Smooth muscle cell (in vitro differentiated cells): ENCODE results near the gene RAN. TPM values are rescaled to one million over a fixed set of nuclear protein-coding genes. Genes with fewer than 3 reads are reported as not detected.

Experiments
- DNase-seq: peaks from one replicate; lab custom pipeline; 2025; ENCODE audit not compliant: unreplicated experiment; lab: John Stamatoyannopoulos, UW
- H2AFZ ChIP-seq: fragments of 200-600 bp; sonication (generic); 2 replicates; pipeline ENCODE4 v1.6.0; 2016; ENCODE audit warnings: antibody characterized with exemption, low read depth, mild to moderate bottlenecking
- H3F3A ChIP-seq: fragments of 200-600 bp; sonication (generic); 2 replicates; pipeline ENCODE4 v1.6.0; 2017; ENCODE audit warnings: antibody characterized with exemption, low read depth
- H3K27ac ChIP-seq: fragments of 200-600 bp; sonication (generic); 2 replicates; pipeline ENCODE4 v1.5.1; 2016; ENCODE audit warnings: low read depth, mild to moderate bottlenecking
- H3K27me3 ChIP-seq: fragments of 200-600 bp; sonication (generic); 2 replicates; pipeline ENCODE4 v1.6.1; 2016; ENCODE audit warnings: low read depth, mild to moderate bottlenecking
- H3K36me3 ChIP-seq: fragments of 200-600 bp; sonication (generic); 2 replicates; pipeline ENCODE4 v1.5.1; 2016; ENCODE audit warnings: low read depth
- H3K4me1 ChIP-seq: fragments of 200-600 bp; sonication (generic); 2 replicates; pipeline ENCODE4 v1.5.1; 2016; ENCODE audit warnings: low read depth
- H3K4me2 ChIP-seq: fragments of 200-600 bp; sonication (generic); 2 replicates; pipeline ENCODE4 v1.6.0; 2016; ENCODE audit warnings: mild to moderate bottlenecking
- H3K4me3 ChIP-seq: fragments of 200-600 bp; sonication (generic); 2 replicates; pipeline ENCODE4 v1.5.1; 2016; ENCODE audit warnings: mild to moderate bottlenecking
- H3K79me2 ChIP-seq: fragments of 200-600 bp; sonication (generic); 2 replicates; pipeline ENCODE4 v1.6.0; 2016; ENCODE audit warnings: low read depth, mild to moderate bottlenecking
- H3K9ac ChIP-seq: fragments of 200-600 bp; sonication (generic); 2 replicates; pipeline ENCODE4 v1.6.0; 2016; ENCODE audit warnings: low read depth
- H3K9me3 ChIP-seq: fragments of 200-600 bp; sonication (generic); replicated peaks from 2 replicates; pipeline ENCODE4 v1.5.1; 2016; ENCODE audit warnings: low read depth
- H4K20me1 ChIP-seq: fragments of 200-600 bp; sonication (generic); 2 replicates; pipeline ENCODE4 v1.6.0; 2016; ENCODE audit warnings: low read depth
- WGBS: methylation state at CpG from one replicate; pipeline ENCODE4 v1.1.7; 2016; ENCODE audit warnings: low lambda C conversion rate; 5-methylcytosine and 5-hydroxymethylcytosine counted together
- polyA plus RNA-seq: library from polyadenylated mRNA; unstranded; fragments of >200 nt; fragmentation: Nextera tagmentation; extraction: Ambion mirVana; gene quantifications from 2 replicates; pipeline ENCODE4 v1.2.1, GENCODE V29; 2016
- total RNA-seq: library from RNA; depleted of rRNA; stranded (reverse); fragments of >200 nt; gene quantifications from 2 replicates; pipeline ENCODE4 v1.2.3, GENCODE V29; 2014
- TF ChIP-seq, protein P1 (sequence below): fragments of 200-600 bp; sonication (generic); IDR thresholded peaks from 2 replicates; pipeline ENCODE4 v1.5.1; 2017; ENCODE audit warnings: borderline replicate concordance, mild to moderate bottlenecking, antibody characterized with exemption; ENCODE audit not compliant: insufficient read depth, poor library complexity, severe bottlenecking

The RAN gene
- total and polyA plus RNA-seq, 2 experiments from 2014 or later: 367 to 595 TPM

DNA sequence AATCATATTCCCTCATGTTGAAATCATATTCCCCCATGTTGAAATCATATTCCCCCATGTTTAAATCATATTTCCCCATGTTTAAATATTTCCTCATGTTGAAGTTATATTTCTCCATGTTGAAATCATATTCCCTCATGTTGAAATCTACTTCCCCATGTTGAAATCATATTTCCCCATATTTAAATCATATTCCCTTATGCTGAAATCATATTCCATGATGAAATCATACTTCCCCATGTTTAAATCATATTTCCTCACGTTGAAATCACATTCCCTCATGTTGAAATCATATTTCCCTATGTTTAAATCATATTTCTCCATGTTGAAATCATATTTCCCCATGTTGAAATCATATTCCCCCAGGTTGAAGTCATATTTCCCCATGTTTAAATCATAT lies 47.2 kb downstream of the RAN start:
- Histone ChIP-seq H3K9me3 (no peaks in the 10 kb centered on the region), H3F3A (no peaks in the 10 kb centered on the region), H3K9ac (no peak overlapping the region), H3K79me2 (no peaks in the 10 kb centered on the region), H4K20me1 (no peaks in the 10 kb centered on the region), H3K36me3 (no peaks in the 10 kb centered on the region), H2AFZ (no peak overlapping the region), H3K4me2 (no peak overlapping the region), H3K4me3 (no peak overlapping the region), H3K4me1 (peaks cover 6% of the 10 kb centered on the region), H3K27me3 (peaks cover 31% of the 10 kb centered on the region), H3K27ac (no peak overlapping the region)
- DNase-seq: no peak
- 50% methylated on average over 1 of the region's 1 CpG for WGBS
- TF ChIP-seq, protein P1, sequence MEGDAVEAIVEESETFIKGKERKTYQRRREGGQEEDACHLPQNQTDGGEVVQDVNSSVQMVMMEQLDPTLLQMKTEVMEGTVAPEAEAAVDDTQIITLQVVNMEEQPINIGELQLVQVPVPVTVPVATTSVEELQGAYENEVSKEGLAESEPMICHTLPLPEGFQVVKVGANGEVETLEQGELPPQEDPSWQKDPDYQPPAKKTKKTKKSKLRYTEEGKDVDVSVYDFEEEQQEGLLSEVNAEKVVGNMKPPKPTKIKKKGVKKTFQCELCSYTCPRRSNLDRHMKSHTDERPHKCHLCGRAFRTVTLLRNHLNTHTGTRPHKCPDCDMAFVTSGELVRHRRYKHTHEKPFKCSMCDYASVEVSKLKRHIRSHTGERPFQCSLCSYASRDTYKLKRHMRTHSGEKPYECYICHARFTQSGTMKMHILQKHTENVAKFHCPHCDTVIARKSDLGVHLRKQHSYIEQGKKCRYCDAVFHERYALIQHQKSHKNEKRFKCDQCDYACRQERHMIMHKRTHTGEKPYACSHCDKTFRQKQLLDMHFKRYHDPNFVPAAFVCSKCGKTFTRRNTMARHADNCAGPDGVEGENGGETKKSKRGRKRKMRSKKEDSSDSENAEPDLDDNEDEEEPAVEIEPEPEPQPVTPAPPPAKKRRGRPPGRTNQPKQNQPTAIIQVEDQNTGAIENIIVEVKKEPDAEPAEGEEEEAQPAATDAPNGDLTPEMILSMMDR: no peak

DNA sequence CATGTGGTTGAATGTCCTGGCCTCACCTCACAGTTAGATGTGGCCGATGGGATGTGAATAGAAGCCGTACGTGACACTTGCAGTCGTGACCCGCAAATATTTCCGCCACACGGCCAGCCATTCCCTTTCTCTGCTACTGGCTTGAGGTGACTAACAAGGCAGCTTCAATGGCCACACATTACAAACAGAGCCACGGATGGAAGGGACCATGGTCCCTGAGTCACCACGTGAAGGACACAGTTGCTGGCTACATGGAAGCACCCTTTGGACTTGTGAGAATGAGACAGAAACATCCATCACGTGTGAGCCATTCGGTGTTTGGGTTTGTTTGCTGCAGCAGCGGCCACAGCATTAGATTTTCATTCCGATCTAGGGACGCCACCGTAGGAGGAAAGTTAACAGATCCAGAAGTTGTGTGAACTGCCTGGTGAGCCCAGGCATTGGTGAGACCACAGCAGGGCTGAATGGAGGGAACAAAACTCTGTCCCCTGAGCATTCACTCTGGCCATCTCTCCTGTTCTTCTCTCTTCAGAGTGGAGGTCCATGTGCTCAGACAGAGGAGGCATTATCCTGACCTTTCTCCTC lies 48.3 kb downstream of the RAN start:
- WGBS: 93% methylated on average over 15 of the region's 15 CpGs
- H3K4me2 ChIP-seq: no peak overlapping the region
- H3K36me3 ChIP-seq: no peaks in the 10 kb centered on the region
- H4K20me1 ChIP-seq: no peaks in the 10 kb centered on the region
- H3K27ac ChIP-seq: no peak overlapping the region
- H3K79me2 ChIP-seq: no peaks in the 10 kb centered on the region
- TF ChIP-seq, protein P1: no peak
- no peak overlapping the region for H2AFZ ChIP-seq
- H3K9me3 ChIP-seq: no peaks in the 10 kb centered on the region
- H3F3A ChIP-seq: no peaks in the 10 kb centered on the region
- H3K9ac ChIP-seq: no peak overlapping the region
- H3K4me1 ChIP-seq: peaks cover 6% of the 10 kb centered on the region
- no peak for DNase-seq
- H3K27me3 ChIP-seq: peaks cover 23% of the 10 kb centered on the region
- no peak overlapping the region for H3K4me3 ChIP-seq

DNA sequence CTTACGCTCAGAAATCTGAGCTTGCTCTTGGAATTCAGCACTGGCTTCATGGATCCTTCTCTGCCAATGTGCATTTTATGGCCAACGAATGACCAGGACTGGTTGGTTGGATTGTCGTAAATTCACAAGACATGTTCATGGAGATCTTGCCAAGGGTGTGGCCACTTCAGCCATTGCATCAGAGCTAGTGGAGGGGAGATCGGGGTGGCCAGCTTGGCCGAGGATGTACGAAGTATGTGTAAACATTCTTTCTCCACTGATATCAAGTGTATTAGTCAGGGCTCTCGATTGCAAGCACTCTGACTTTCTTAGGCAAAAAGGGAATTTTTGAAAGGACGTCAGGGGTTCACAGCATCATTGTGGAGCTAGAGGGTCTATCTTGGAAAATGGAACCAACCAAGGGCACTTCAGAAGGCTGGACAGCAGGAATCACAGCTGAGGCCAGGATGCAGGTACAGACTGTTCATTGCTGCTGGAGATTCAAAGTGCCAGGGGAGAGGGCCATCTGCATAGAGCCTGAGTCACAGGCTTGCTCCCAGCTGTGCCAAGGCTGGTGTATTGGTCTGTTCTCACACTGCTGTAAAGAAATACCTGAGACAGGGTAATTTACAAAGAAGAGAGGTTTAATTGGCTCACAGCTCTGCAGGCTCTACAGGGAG lies 49.0 kb downstream of the RAN start:
- no peaks in the 10 kb centered on the region for H3F3A ChIP-seq
- no peaks in the 10 kb centered on the region for H3K9me3 ChIP-seq
- H3K4me2 ChIP-seq: no peak overlapping the region
- TF ChIP-seq, protein P1: no peak
- no peak overlapping the region for H3K9ac ChIP-seq
- no peaks in the 10 kb centered on the region for H3K79me2 ChIP-seq
- DNase-seq: no peak
- H3K27ac ChIP-seq: no peak overlapping the region
- H2AFZ ChIP-seq: no peak overlapping the region
- H3K27me3 ChIP-seq: peaks cover 19% of the 10 kb centered on the region
- H3K36me3 ChIP-seq: no peaks in the 10 kb centered on the region
- H3K4me1 ChIP-seq: peaks cover 6% of the 10 kb centered on the region
- H4K20me1 ChIP-seq: no peaks in the 10 kb centered on the region
- H3K4me3 ChIP-seq: no peak overlapping the region
- WGBS: 55% methylated on average over 8 of the region's 8 CpGs

DNA sequence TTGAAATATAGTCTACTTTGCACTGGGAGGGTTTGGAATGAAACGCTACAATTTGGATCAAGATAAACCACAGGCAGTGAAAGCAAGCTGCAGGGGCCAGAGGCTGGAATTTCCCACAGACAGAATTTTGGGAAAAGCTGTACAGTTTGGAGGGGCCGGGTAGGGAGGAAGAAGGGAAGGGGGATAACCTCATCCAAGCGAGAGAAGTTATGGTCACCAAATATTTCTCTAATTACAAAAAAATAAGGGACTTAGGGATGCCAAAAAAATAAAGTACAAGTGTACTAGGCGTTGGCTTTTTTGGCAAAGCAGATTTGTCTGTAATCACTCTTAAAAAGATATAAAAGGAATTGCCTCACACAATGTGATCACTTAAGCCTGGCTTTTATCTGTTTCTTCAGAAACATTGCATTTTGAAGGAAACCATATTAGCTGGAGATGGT lies 50.7 kb downstream of the RAN start:
- no peak overlapping the region for H3K4me2 ChIP-seq
- no peaks in the 10 kb centered on the region for H3K79me2 ChIP-seq

More for the DNA sequence above, 50.7 kb downstream of the RAN start:
- H3K27ac ChIP-seq: no peak overlapping the region
- H3K4me1 ChIP-seq: no peaks in the 10 kb centered on the region
- no peak for DNase-seq
- H4K20me1 ChIP-seq: no peaks in the 10 kb centered on the region
- H3K9me3 ChIP-seq: no peaks in the 10 kb centered on the region
- TF ChIP-seq, protein P1: no peak
- H3K4me3 ChIP-seq: no peak overlapping the region
- no peak overlapping the region for H2AFZ ChIP-seq
- H3K36me3 ChIP-seq: no peaks in the 10 kb centered on the region
- peaks cover 2% of the 10 kb centered on the region for H3K27me3 ChIP-seq
- no peaks in the 10 kb centered on the region for H3F3A ChIP-seq
- 77% methylated on average over 4 of the region's 4 CpGs for WGBS
- no peak overlapping the region for H3K9ac ChIP-seq
